OCI-LY7 (cell line): ENCODE data around the gene TRIML1. TPM values are rescaled to one million over a fixed set of nuclear protein-coding genes. Genes with fewer than 3 reads are reported as not detected.

Source experiments
- BruUV-seq: library from RNA; stranded (reverse); fragments of 400-500 nt; replicated peaks from 2 replicates; lab custom pipeline; 2021; lab: Mats Ljungman, UMichigan
- CTCF ChIA-PET: fragments of 300-600 bp; sonication (Branson Sonifier 250); formaldehyde crosslinking; loops from one replicate; lab custom pipeline; 2022; ENCODE audit warnings: antibody characterized with exemption; ENCODE audit not compliant: unreplicated experiment; lab: Charles Lee
- POLR2A ChIA-PET: fragments of 300-600 bp; sonication (Branson Sonifier 250); formaldehyde crosslinking; loops from one replicate; lab custom pipeline; 2022; ENCODE audit warnings: antibody characterized with exemption; lab: Charles Lee
- DNase-seq: peaks from one replicate; pipeline ENCODE4 v3.0.0-alpha.2; 2015; ENCODE audit warnings: low spot score
- H2AFZ ChIP-seq: fragments of 200-600 bp; sonication (generic), shearing (Covaris generic); 2 replicates; pipeline ENCODE4 v1.6.1; 2014; ENCODE audit warnings: mild to moderate bottlenecking, antibody characterized with exemption, low read length, moderate library complexity
- H3K27ac ChIP-seq: fragments of 200-600 bp; sonication (generic); 2 replicates; pipeline ENCODE4 v1.5.1; 2014; ENCODE audit warnings: mixed run types, low read depth, mild to moderate bottlenecking, moderate library complexity, low read length, inconsistent platforms; ENCODE audit not compliant: poor library complexity, severe bottlenecking
- H3K36me3 ChIP-seq: fragments of 200-600 bp; sonication (generic); 2 replicates; pipeline ENCODE4 v1.6.1; 2014; ENCODE audit warnings: mild to moderate bottlenecking, antibody characterized with exemption, low read length, moderate library complexity, mixed read lengths; ENCODE audit not compliant: insufficient read depth
- H3K4me1 ChIP-seq: fragments of 200-600 bp; sonication (generic); 2 replicates; pipeline ENCODE4 v1.5.1; 2014; ENCODE audit warnings: mild to moderate bottlenecking, low read length; ENCODE audit not compliant: insufficient read depth, poor library complexity, severe bottlenecking
- H3K4me2 ChIP-seq: fragments of 200-600 bp; sonication (generic); 2 replicates; pipeline ENCODE4 v1.6.1; 2014; ENCODE audit warnings: mild to moderate bottlenecking, low read length
- H3K4me3 ChIP-seq: fragments of 200-600 bp; sonication (generic); 2 replicates; pipeline ENCODE4 v1.5.1; 2014; ENCODE audit warnings: mild to moderate bottlenecking, low read depth, low read length; ENCODE audit not compliant: poor library complexity, severe bottlenecking
- H3K79me2 ChIP-seq: fragments of 200-600 bp; sonication (generic); 2 replicates; pipeline ENCODE4 v1.6.1; 2016; ENCODE audit warnings: low read depth, mild to moderate bottlenecking, low read length, moderate library complexity, mixed read lengths; ENCODE audit not compliant: insufficient read depth
- H3K9me2 ChIP-seq: fragments of 200-600 bp; sonication (generic); 2 replicates; pipeline ENCODE4 v1.6.1; 2016; ENCODE audit warnings: mild to moderate bottlenecking, low read length, mixed read lengths; ENCODE audit not compliant: insufficient read depth
- H3K9me3 ChIP-seq: fragments of 200-600 bp; sonication (generic); 2 replicates; pipeline ENCODE4 v1.6.1; 2014; ENCODE audit warnings: mild to moderate bottlenecking, mixed run types, low read length, mixed read lengths
- H4K20me1 ChIP-seq: fragments of 200-600 bp; sonication (generic); 2 replicates; pipeline ENCODE4 v1.6.1; 2014; ENCODE audit warnings: mild to moderate bottlenecking, antibody characterized with exemption, low read length, moderate library complexity, mixed read lengths; ENCODE audit not compliant: insufficient read depth
- CTCF ChIP-seq: fragments of 200-600 bp; sonication (generic); conservative IDR thresholded peaks from 2 replicates; pipeline ENCODE4 v1.5.1; 2014; ENCODE audit warnings: mild to moderate bottlenecking, antibody characterized with exemption, low read length, moderate library complexity, mixed read lengths
- EZH2phosphoT487 ChIP-seq: fragments of 200-600 bp; sonication (generic); IDR thresholded peaks from 2 replicates; pipeline ENCODE4 v1.6.1; 2018; ENCODE audit warnings: low read depth, borderline replicate concordance, mild to moderate bottlenecking, mixed run types, antibody characterized with exemption, low read length, moderate library complexity, mixed read lengths
- intact Hi-C: fragments of 100-400 bp; cut with micrococcal nuclease; formaldehyde crosslinking; loops from one replicate; pipeline ENCODE4 v1.10.0; 2022; ENCODE audit not compliant: unreplicated experiment
- total RNA-seq, 2 experiments: library from RNA; depleted of rRNA in 1 of 2; stranded (reverse); fragments of >200 nt in 1 of 2; shearing (Covaris generic) in 1 of 2; gene quantifications; 2 replicates each; pipeline ENCODE4 v1.2.3, GENCODE V29; 2014 to 2022

TRIML1 gene
- total RNA-seq, 2 experiments from 2014 or later: not detected

DNA sequence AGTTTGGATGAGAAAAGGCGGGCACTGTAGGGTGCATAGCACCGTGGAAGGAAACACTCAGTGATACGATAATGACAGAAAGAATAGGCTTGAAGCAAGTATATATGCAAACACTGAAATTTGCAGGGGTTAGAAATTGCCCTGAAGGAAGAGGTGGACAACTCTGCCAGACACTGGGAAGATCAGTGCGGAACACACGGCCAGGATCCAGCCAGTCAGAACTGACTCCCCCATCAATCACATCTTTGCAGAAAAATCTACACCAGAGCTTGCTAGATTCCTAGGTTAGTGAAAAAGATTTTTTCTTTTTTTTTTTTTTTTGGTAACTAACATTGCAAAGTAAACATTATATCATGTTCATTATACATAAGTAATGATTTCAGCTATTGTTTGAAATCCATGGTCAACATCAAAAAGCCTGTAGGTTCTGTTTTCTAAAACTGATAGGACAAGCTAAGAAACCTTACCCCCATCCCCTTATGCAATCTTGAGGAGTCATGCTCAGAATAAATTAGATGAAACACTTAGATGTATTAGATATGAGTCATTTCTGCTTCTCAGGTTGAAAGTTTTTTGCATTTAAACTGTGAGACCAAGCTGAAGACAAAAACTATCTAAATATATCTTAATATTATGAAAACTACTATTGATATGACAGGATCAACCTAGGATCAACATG lies 38.9 kb downstream of the TRIML1 start:
- Histone ChIP-seq H3K9me3 (no peaks in the 10 kb centered on the region), H3K27ac (no peak overlapping the region), H3K79me2 (no peaks in the 10 kb centered on the region), H3K36me3 (no peaks in the 10 kb centered on the region), H3K4me1 (no peaks in the 10 kb centered on the region), H4K20me1 (no peaks in the 10 kb centered on the region), H3K4me2 (no peak overlapping the region), H2AFZ (no peak overlapping the region), H3K4me3 (no peak overlapping the region), H3K9me2 (no peaks in the 10 kb centered on the region)
- DNase-seq: no peak
- CTCF ChIA-PET: no interaction called here
- TF ChIP-seq CTCF (no peak), EZH2phosphoT487 (no peak)
- POLR2A ChIA-PET: interaction anchor here (0.6 kb wide), 2 partner anchors 128 to 829 kb away, joined by 3 read pairs; no protein-coding TSS in a partner anchor
- intact Hi-C loops: no loop called here
- BruUV-seq: no TSS peak

DNA sequence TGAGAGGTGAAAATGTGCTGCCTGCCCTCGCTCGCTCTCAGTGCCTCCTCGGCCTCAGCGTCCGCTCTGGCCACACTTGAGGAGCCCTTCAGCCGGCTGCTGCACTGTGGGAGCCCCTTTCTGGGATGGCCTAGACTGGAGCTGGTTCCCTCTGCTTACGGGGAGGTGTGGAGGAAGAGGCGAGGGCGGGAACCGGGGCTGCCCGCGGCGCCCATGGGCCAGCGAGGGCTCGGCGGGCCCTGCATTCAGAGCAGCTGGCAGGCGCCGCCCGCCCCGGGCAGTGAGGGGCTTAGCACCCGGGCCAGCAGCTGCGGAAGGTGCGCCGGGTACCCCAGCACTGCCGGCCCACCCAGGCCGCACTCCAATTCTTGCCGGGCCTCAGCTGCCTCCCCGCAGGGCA lies 39.6 kb downstream of the TRIML1 start:
- POLR2A ChIA-PET: interaction anchor here (0.6 kb wide), 2 partner anchors 128 to 828 kb away, joined by 3 read pairs; no protein-coding TSS in a partner anchor
- DNase-seq: no peak
- BruUV-seq: no TSS peak
- Histone ChIP-seq H3K27ac (no peak overlapping the region), H3K79me2 (no peaks in the 10 kb centered on the region), H3K36me3 (no peaks in the 10 kb centered on the region), H3K4me1 (no peaks in the 10 kb centered on the region), H2AFZ (no peak overlapping the region), H4K20me1 (no peaks in the 10 kb centered on the region), H3K9me2 (no peaks in the 10 kb centered on the region), H3K9me3 (no peaks in the 10 kb centered on the region), H3K4me2 (no peak overlapping the region), H3K4me3 (no peak overlapping the region)
- intact Hi-C loops: no loop called here
- TF ChIP-seq CTCF: no peak
- no peak for TF ChIP-seq EZH2phosphoT487
- CTCF ChIA-PET: no interaction called here

DNA sequence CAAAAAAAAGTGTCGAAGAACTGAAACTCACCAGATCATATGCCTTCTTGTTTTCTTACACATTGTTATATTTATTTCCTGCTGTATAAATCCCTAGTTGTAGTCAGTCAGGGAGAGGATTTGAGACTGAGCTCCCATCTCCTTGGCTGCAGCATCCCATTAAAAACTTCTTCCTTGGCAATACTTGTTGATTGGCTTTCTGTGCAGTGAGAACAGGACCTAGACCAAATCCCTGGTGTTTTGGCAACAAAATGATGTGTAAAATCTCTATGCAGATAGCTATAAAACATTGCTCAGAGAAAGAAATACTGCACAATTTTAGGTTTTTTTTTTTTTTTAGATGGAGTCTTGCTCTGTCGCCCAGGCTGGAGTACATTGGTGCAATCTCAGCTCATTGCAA lies 47.9 kb downstream of the TRIML1 start:
- CTCF ChIA-PET: no interaction called here
- Histone ChIP-seq H3K36me3 (no peaks in the 10 kb centered on the region), H3K4me3 (no peak overlapping the region), H3K4me2 (no peak overlapping the region), H3K9me3 (no peaks in the 10 kb centered on the region), H2AFZ (no peak overlapping the region), H4K20me1 (no peaks in the 10 kb centered on the region), H3K4me1 (no peaks in the 10 kb centered on the region), H3K27ac (no peak overlapping the region), H3K79me2 (no peaks in the 10 kb centered on the region), H3K9me2 (no peaks in the 10 kb centered on the region)
- POLR2A ChIA-PET: no interaction called here
- TF ChIP-seq CTCF (no peak), EZH2phosphoT487 (no peak)
- intact Hi-C loops: no loop called here
- BruUV-seq: no TSS peak
- DNase-seq: no peak
